ENCODE results near the gene PAPPA2. TPM values are rescaled to one million over a fixed set of nuclear protein-coding genes. Genes with fewer than 3 reads are reported as not detected.

Gene PAPPA2
- total and polyA plus RNA-seq, 2 donors (not counting 1 experiment from before 2014, with no cell fraction given), result not detected

- H3K27ac Mint-ChIP-seq, result no peak overlapping the region
- H3K9me3 ChIP-seq (ENCODE audit: control extremely low read depth in 1 of 3, control insufficient read depth in 2 of 3, insufficient read depth in 1 of 3, low read length in 2 of 3), result no peaks in the 10 kb centered on the region
- WGBS (ENCODE audit: insufficient coverage), result 89% methylated on average over 2 of the region's 3 CpGs
- H3K4me1 ChIP-seq (ENCODE audit: control insufficient read depth in 2 of 2, insufficient read depth in 2 of 2, low read length in 2 of 2), result no peaks in the 10 kb centered on the region
- no peaks in the 10 kb centered on the region for H3K9me3 Mint-ChIP-seq (ENCODE audit: insufficient read depth)
- no peak overlapping the region for H3K4me3 ChIP-seq (ENCODE audit: control extremely low read depth in 1 of 5, extremely low read depth in 1 of 5, insufficient read depth in 1 of 5, low read depth in 2 of 5, low read length in 4 of 5)
- H3K27me3 Mint-ChIP-seq, result no peaks in the 10 kb centered on the region
- ChIA-PET CTCF (no interaction called here), POLR2A (no interaction called here)
- no peak for DNase-seq
- H3K4me1 Mint-ChIP-seq, result no peaks in the 10 kb centered on the region
- no peak overlapping the region for H3K4me3 Mint-ChIP-seq
- TF ChIP-seq CTCF (IDR thresholded peaks at IDR 0.05), result no peak
- TF ChIP-seq EZH2 (IDR thresholded peaks at IDR 0.05; ENCODE audit: borderline replicate concordance, insufficient read depth, low read depth, low read length, poor library complexity, severe bottlenecking), result no peak
- no peak for ATAC-seq (ENCODE audit: low read depth)
- H2AFZ ChIP-seq (ENCODE audit: insufficient read depth, low read depth, low read length, poor library complexity, severe bottlenecking), result no peak overlapping the region
- intact Hi-C loops (cut with micrococcal nuclease), result no loop called here
- no peak overlapping the region for H3K27ac ChIP-seq (ENCODE audit: low read length in 2 of 2)
- H3K27me3 ChIP-seq (replicated peaks in 1 of 4; ENCODE audit: control extremely low read depth in 1 of 4, control insufficient read depth in 3 of 4, insufficient read depth in 4 of 4, low read length in 3 of 4), result no peaks in the 10 kb centered on the region
- H3K9ac ChIP-seq (ENCODE audit: low read length), result no peak overlapping the region
- no peaks in the 10 kb centered on the region for H3K79me2 ChIP-seq (ENCODE audit: control insufficient read depth, insufficient read depth, low read length)
- no peak overlapping the region for H3K4me2 ChIP-seq (replicated peaks; ENCODE audit: low read depth, low read length, poor library complexity, severe bottlenecking)
- no peaks in the 10 kb centered on the region for H4K20me1 ChIP-seq (ENCODE audit: control insufficient read depth, insufficient read depth, low read length, poor library complexity, severe bottlenecking)
- H3K36me3 ChIP-seq (replicated peaks in 1 of 2; ENCODE audit: control extremely low read depth in 1 of 2, control insufficient read depth in 1 of 2, extremely low read depth in 1 of 2, insufficient read depth in 2 of 2, low read length in 1 of 2), result no peaks in the 10 kb centered on the region
Measured at GRCh38 chr1:176638713-176639526, 175.9 kb downstream of the PAPPA2 start.

GRCh38 chr1:176643536-176643935 lies 180.6 kb downstream of the PAPPA2 start:
- TF ChIP-seq CTCF (IDR thresholded peaks at IDR 0.05), result no peak
- no peak for TF ChIP-seq EZH2 (IDR thresholded peaks at IDR 0.05; ENCODE audit: borderline replicate concordance, insufficient read depth, low read depth, low read length, poor library complexity, severe bottlenecking)
- ATAC-seq (ENCODE audit: low read depth) (no peak), DNase-seq (no peak)
- H3K9ac ChIP-seq (ENCODE audit: low read length), result no peak overlapping the region
- Mint-ChIP-seq H3K4me3 (no peak overlapping the region), H3K9me3 (ENCODE audit: insufficient read depth) (peaks cover under 1% of the 10 kb centered on the region), H3K27ac (no peak overlapping the region), H3K27me3 (no peaks in the 10 kb centered on the region), H3K4me1 (no peaks in the 10 kb centered on the region)
- no peaks in the 10 kb centered on the region for H3K36me3 ChIP-seq (replicated peaks in 1 of 2; ENCODE audit: control extremely low read depth in 1 of 2, control insufficient read depth in 1 of 2, extremely low read depth in 1 of 2, insufficient read depth in 2 of 2, low read length in 1 of 2)
- no peaks in the 10 kb centered on the region for H3K9me3 ChIP-seq (ENCODE audit: control extremely low read depth in 1 of 3, control insufficient read depth in 2 of 3, insufficient read depth in 1 of 3, low read length in 2 of 3)
- ChIA-PET POLR2A (no interaction called here), CTCF (no interaction called here)
- no peaks in the 10 kb centered on the region for H3K79me2 ChIP-seq (ENCODE audit: control insufficient read depth, insufficient read depth, low read length)
- H3K27ac ChIP-seq (ENCODE audit: low read length in 2 of 2), result no peak overlapping the region
- no peaks in the 10 kb centered on the region for H3K4me1 ChIP-seq (ENCODE audit: control insufficient read depth in 2 of 2, insufficient read depth in 2 of 2, low read length in 2 of 2)
- H3K4me2 ChIP-seq (replicated peaks; ENCODE audit: low read depth, low read length, poor library complexity, severe bottlenecking), result no peak overlapping the region
- no peaks in the 10 kb centered on the region for H3K27me3 ChIP-seq (replicated peaks in 1 of 4; ENCODE audit: control extremely low read depth in 1 of 4, control insufficient read depth in 3 of 4, insufficient read depth in 4 of 4, low read length in 3 of 4)
- no peaks in the 10 kb centered on the region for H4K20me1 ChIP-seq (ENCODE audit: control insufficient read depth, insufficient read depth, low read length, poor library complexity, severe bottlenecking)
- no peak overlapping the region for H3K4me3 ChIP-seq (ENCODE audit: control extremely low read depth in 1 of 5, extremely low read depth in 1 of 5, insufficient read depth in 1 of 5, low read depth in 2 of 5, low read length in 4 of 5)
- H2AFZ ChIP-seq (ENCODE audit: insufficient read depth, low read depth, low read length, poor library complexity, severe bottlenecking), result no peak overlapping the region
- intact Hi-C loops (cut with micrococcal nuclease), result no loop called here
- WGBS (ENCODE audit: insufficient coverage), result 86% methylated on average over 1 of the region's 3 CpGs

Measured in B cell (primary cell).